ENCODE results near the gene RAI14. TPM values are rescaled to one million over a fixed set of nuclear protein-coding genes. Genes with fewer than 3 reads are reported as not detected.
"Not testable (repeated sequence)": the region's sequence is repeated elsewhere in the genome, so short reads cannot be mapped to it uniquely, and the experiment has no call there.

RAI14 gene
- total and polyA plus RNA-seq, 4 donors, result 19.4 to 214 (median 73.1) TPM

DNA sequence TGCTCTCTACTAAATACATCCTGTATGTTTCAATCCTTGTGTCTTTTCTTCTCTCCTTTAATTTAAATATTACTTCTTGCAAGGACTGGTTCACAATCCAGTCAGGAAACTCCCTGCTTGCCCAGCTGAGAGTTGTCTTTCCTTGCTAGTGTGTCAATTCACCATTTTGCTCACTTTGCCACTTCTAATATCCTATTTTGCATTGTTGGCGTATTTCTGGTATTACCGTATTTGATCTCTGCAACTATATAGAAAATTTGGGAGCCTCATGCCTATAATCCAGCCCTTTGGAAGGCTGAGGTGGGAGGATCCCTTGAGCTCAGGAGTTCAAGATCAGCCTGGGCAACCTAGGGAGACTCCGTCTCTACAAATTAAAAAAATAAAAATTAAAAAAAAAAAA lies 92.3 kb downstream of the RAI14 start:
- no peak for ATAC-seq (ENCODE audit: low FRiP score)

DNA sequence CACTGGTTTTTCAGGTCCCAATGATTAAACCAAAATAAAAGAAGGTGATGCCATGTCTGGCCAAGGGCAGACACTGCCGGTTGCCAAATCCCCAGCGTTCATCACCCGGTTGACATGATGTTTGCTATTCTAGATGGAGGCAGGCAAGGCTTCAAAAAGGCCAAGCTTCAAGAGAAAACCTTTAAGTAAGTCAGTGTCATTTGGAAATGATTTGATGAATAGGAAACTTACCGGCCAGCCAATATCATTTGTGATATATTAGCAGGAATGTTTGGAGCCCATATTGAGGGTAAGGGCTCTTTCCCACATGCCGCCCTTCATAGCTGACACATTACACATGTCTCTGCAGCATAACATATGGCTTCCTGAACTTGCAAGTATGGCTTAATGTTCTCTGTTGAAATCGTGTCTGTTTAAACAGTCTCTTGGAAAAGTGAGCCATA lies 93.3 kb downstream of the RAI14 start:
- intact Hi-C loops (cut with DNase I), result no loop called here
- no peaks in the 10 kb centered on the region for H3K27me3 ChIP-seq (ENCODE audit: control insufficient read depth in 1 of 2, insufficient read depth in 2 of 2, low read length in 1 of 2)
- peaks cover 0 to 3% of the 10 kb centered on the region in 2 donors for H3K4me1 ChIP-seq (ENCODE audit: control insufficient read depth in 1 of 2, insufficient read depth in 2 of 2, low read length in 2 of 2)
- no peaks in the 10 kb centered on the region for H3K36me3 ChIP-seq (ENCODE audit: control insufficient read depth in 1 of 2, insufficient read depth in 2 of 2, low read length in 1 of 2)
- 18% methylated on average over 6 of the region's 6 CpGs for WGBS, 2 donors
- no peaks in the 10 kb centered on the region for H3K9me3 ChIP-seq (ENCODE audit: control insufficient read depth, low read length)
- peak overlapping the region in 1 of 2 donors; percentile 76 for H3K27ac ChIP-seq (ENCODE audit: low read depth in 1 of 2, low read length in 2 of 2)
- DNase-seq (no peak), ATAC-seq (ENCODE audit: low FRiP score) (no peak)
- no peak overlapping the region for H3K4me3 ChIP-seq (ENCODE audit: low read length in 2 of 2)

More for the DNA sequence above, 92.3 kb downstream of the RAI14 start:
- Histone ChIP-seq H3K27me3 (ENCODE audit: control insufficient read depth in 1 of 2, insufficient read depth in 2 of 2, low read length in 1 of 2) (no peaks in the 10 kb centered on the region), H3K4me3 (ENCODE audit: low read length in 2 of 2) (no peak overlapping the region), H3K27ac (ENCODE audit: low read depth in 1 of 2, low read length in 2 of 2) (no peak overlapping the region), H3K4me1 (ENCODE audit: control insufficient read depth in 1 of 2, insufficient read depth in 2 of 2, low read length in 2 of 2) (peaks cover 4 to 5% of the 10 kb centered on the region in 2 donors), H3K36me3 (ENCODE audit: control insufficient read depth in 1 of 2, insufficient read depth in 2 of 2, low read length in 1 of 2) (no peaks in the 10 kb centered on the region), H3K9me3 (ENCODE audit: control insufficient read depth, low read length) (no peaks in the 10 kb centered on the region)
- intact Hi-C loops (cut with DNase I), result no loop called here
- DNase-seq, result no peak
- WGBS, 2 donors, result 88% methylated on average over 3 of the region's 3 CpGs

DNA sequence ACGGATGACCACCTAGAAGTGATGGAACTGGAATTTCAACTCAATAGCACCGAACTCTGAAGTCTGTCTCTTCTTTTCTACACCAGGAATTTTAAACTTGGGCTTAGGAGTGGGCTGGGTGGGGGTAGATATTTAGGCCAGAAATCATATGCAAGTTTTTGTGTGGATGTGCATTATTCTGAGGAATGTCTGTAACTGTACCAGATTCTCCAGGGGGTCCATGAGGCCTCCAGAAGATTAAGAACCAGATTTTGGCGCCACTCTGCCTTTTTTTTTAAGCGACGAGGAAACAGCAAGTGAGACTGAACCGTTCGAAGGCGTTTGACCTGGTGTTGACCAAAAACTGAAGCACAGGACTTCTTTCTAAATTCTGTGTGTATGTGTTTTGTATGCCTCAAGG lies 94.1 kb downstream of the RAI14 start:
- 59 to 68% methylated on average over 8 of the region's 8 CpGs for WGBS, 2 donors
- no peak for ATAC-seq (ENCODE audit: low FRiP score)
- no peak overlapping the region for H3K27ac ChIP-seq (ENCODE audit: low read depth in 1 of 2, low read length in 2 of 2)
- H3K4me3 ChIP-seq (ENCODE audit: low read length in 2 of 2), result no peak overlapping the region
- H3K9me3 ChIP-seq (ENCODE audit: control insufficient read depth, low read length), result no peaks in the 10 kb centered on the region
- peaks cover 0 to 5% of the 10 kb centered on the region in 2 donors for H3K4me1 ChIP-seq (ENCODE audit: control insufficient read depth in 1 of 2, insufficient read depth in 2 of 2, low read length in 2 of 2)
- H3K27me3 ChIP-seq (ENCODE audit: control insufficient read depth in 1 of 2, insufficient read depth in 2 of 2, low read length in 1 of 2), result no peaks in the 10 kb centered on the region
- intact Hi-C loops (cut with DNase I), result no loop called here
- H3K36me3 ChIP-seq (ENCODE audit: control insufficient read depth in 1 of 2, insufficient read depth in 2 of 2, low read length in 1 of 2), result no peaks in the 10 kb centered on the region
- no peak for DNase-seq

DNA sequence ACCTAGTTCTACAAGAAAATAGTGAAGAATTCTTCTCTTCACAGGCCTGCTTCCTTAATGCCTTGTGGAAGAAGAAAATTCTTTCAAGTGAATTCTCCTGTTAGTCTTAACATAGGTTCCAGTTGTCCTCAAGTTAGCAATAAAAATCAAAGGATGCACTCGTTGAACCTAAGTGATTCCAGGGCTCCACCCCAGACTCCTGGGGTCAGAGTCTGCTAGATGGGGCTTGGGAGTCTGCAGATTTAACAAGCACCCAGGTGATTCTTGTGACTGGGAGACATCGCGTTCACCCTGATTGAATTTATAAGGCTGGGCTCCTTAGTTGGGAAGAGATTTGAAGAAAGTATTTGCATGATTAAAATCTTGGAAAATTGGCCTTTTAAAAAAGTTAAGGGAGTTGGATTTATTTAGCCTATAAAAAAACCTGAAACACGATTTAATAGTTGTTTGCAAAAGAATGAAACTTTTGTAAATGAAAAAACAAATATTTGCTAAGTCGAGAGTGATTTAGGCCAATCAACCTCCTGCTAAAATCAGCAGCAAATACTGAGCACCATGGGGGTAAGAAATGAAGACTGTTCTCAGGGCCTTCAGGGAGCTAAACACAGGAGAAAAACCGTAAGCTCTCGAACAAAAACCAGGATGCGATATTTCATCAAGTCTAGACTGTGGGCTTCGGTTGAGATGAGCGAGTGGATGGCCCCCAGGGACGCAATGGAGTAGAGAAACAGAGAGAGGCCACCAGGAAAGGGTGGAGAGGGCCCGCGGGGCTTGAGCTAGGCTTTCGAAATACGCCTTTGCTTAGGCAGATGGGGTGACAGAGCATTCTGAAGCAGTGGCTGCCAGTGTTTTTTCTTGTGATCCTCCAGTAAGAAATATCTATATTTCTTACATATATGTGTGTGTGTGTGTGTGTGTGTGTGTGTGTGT lies 95.9 kb downstream of the RAI14 start:
- no peaks in the 10 kb centered on the region for H3K36me3 ChIP-seq (ENCODE audit: control insufficient read depth in 1 of 2, insufficient read depth in 2 of 2, low read length in 1 of 2)
- H3K9me3 ChIP-seq (ENCODE audit: control insufficient read depth, low read length), result no peaks in the 10 kb centered on the region
- ATAC-seq (ENCODE audit: low FRiP score), result no peak
- H3K27me3 ChIP-seq (ENCODE audit: control insufficient read depth in 1 of 2, insufficient read depth in 2 of 2, low read length in 1 of 2), result no peaks in the 10 kb centered on the region
- intact Hi-C loops (cut with DNase I), result no loop called here
- H3K27ac ChIP-seq (ENCODE audit: low read depth in 1 of 2, low read length in 2 of 2), result no peak overlapping the region
- H3K4me3 ChIP-seq (ENCODE audit: low read length in 2 of 2), result no peak overlapping the region
- 68 to 76% methylated on average over 15 of the region's 15 CpGs for WGBS, 2 donors
- H3K4me1 ChIP-seq (ENCODE audit: control insufficient read depth in 1 of 2, insufficient read depth in 2 of 2, low read length in 2 of 2), result peaks cover 2 to 13% of the 10 kb centered on the region in 2 donors
- DNase-seq, result no peak

DNA sequence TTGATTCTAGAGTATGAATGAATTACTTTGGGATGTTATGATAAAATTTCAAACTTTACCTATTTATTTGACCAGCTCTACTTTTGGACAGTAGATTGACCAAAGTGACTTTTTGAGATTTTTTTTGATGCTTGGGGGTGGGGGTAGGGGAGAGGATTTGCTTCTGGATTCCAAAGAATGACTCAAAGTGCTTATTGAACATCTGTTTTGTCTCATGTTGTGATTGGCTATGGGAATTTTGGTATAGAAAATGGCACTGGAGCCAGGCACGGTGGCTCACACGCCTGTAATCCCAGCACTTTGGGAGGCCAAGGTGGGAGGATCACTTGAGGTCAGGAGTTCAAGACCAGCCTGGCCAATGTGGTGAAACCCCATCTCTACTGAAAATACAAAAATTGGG lies 97.1 kb downstream of the RAI14 start:
- intact Hi-C loops (cut with DNase I); DNase-seq: not testable (repeated sequence)
- 95% methylated on average over 2 of the region's 2 CpGs for WGBS, 2 donors

DNA sequence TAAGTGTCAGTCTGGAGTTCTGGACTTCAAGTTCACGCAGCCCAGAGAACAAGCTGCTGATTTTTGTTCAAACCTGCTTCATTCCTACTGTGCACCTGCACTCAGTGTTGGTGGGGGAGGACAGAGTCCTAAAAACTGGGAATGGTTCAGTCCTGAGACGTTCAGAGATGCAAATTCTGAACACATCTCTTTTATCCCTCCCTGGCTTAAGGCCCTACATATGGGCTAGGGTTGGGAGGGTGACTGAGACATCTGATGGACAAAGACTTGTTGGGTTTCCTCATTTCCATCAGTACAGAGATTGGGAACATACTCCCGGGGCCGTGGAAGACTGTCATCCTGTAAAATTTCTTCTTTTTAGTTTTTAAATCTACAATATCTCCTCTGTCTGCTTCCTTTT lies 99.8 kb downstream of the RAI14 start:
- DNase-seq (no peak), ATAC-seq (ENCODE audit: low FRiP score) (no peak)
- 76 to 78% methylated on average over 4 of the region's 4 CpGs for WGBS, 2 donors
- Histone ChIP-seq H3K27ac (ENCODE audit: low read depth in 1 of 2, low read length in 2 of 2) (peak overlapping the region in 1 of 2 donors; percentile 88), H3K4me3 (ENCODE audit: low read length in 2 of 2) (no peak overlapping the region), H3K36me3 (ENCODE audit: control insufficient read depth in 1 of 2, insufficient read depth in 2 of 2, low read length in 1 of 2) (no peaks in the 10 kb centered on the region), H3K9me3 (ENCODE audit: control insufficient read depth, low read length) (no peaks in the 10 kb centered on the region), H3K4me1 (ENCODE audit: control insufficient read depth in 1 of 2, insufficient read depth in 2 of 2, low read length in 2 of 2) (peaks cover 2 to 10% of the 10 kb centered on the region in 2 donors), H3K27me3 (ENCODE audit: control insufficient read depth in 1 of 2, insufficient read depth in 2 of 2, low read length in 1 of 2) (no peaks in the 10 kb centered on the region)
- intact Hi-C loops (cut with DNase I), result no loop called here

More for the DNA sequence above, 97.1 kb downstream of the RAI14 start:
- H3K36me3 ChIP-seq (ENCODE audit: control insufficient read depth in 1 of 2, insufficient read depth in 2 of 2, low read length in 1 of 2); H3K27me3 ChIP-seq (ENCODE audit: control insufficient read depth in 1 of 2, insufficient read depth in 2 of 2, low read length in 1 of 2); ATAC-seq (ENCODE audit: low FRiP score); H3K27ac ChIP-seq (ENCODE audit: low read depth in 1 of 2, low read length in 2 of 2); H3K4me3 ChIP-seq (ENCODE audit: low read length in 2 of 2); H3K9me3 ChIP-seq (ENCODE audit: control insufficient read depth, low read length): not testable (repeated sequence)
- peaks cover 2 to 10% of the 10 kb centered on the region in 2 donors for H3K4me1 ChIP-seq (ENCODE audit: control insufficient read depth in 1 of 2, insufficient read depth in 2 of 2, low read length in 2 of 2)

DNA sequence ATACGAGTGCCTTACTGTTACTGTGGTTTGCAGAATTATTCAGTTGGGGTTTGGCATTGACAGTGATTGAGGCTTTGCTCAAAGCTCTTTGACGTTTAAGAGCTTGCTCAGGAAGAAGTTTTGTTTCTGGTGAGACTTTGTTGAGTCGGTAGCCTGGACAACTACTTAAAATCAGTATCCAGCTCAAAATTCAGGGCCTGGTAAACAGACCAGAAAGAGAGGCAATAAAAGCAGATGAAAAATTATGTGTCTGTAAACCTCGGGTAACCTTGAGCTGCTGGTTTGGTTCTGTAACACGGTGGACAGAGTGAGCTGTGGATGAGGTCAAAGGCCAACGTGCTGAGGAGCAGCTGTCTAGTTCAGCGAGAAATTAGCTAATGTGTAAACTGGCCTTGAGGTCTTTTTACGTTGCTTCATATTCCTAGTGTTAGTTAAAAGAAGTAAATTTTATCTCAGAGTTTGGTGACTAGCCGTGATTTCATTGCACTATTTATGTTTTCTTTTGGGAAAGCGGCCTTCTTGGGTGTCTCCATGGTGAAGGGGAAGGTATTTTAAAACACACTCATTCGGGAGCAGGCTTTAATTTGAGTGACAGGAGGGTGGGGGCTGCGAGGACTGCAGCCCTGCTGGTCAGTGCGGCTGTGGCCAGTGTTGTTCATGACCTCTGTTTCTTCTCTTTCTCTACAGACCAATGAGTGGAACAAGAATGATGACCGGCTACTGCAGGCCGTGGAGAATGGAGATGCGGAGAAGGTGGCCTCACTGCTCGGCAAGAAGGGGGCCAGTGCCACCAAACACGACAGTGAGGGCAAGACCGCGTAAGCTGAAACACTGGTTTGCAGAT lies 100.9 kb downstream of the RAI14 start:
- Histone ChIP-seq H3K4me1 (ENCODE audit: control insufficient read depth in 1 of 2, insufficient read depth in 2 of 2, low read length in 2 of 2) (peaks cover 2 to 11% of the 10 kb centered on the region in 2 donors), H3K27me3 (ENCODE audit: control insufficient read depth in 1 of 2, insufficient read depth in 2 of 2, low read length in 1 of 2) (no peaks in the 10 kb centered on the region), H3K27ac (ENCODE audit: low read depth in 1 of 2, low read length in 2 of 2) (peak overlapping the region; percentile 19 to 88), H3K9me3 (ENCODE audit: control insufficient read depth, low read length) (no peaks in the 10 kb centered on the region), H3K4me3 (ENCODE audit: low read length in 2 of 2) (no peak overlapping the region), H3K36me3 (ENCODE audit: control insufficient read depth in 1 of 2, insufficient read depth in 2 of 2, low read length in 1 of 2) (no peaks in the 10 kb centered on the region)
- DNase-seq (no peak), ATAC-seq (ENCODE audit: low FRiP score) (peak; percentile 63)
- WGBS, 2 donors, result 30 to 34% methylated on average over 20 of the region's 20 CpGs
- intact Hi-C loops (cut with DNase I), result no loop called here

GRCh38 chr5:34758514-34758913 lies 102.4 kb downstream of the RAI14 start:
- WGBS, 2 donors, result 94 to 96% methylated on average over 3 of the region's 3 CpGs
- Histone ChIP-seq H3K36me3 (ENCODE audit: control insufficient read depth in 1 of 2, insufficient read depth in 2 of 2, low read length in 1 of 2) (peaks cover 0 to under 1% of the 10 kb centered on the region in 2 donors), H3K4me1 (ENCODE audit: control insufficient read depth in 1 of 2, insufficient read depth in 2 of 2, low read length in 2 of 2) (peaks cover 4 to 13% of the 10 kb centered on the region in 2 donors), H3K9me3 (ENCODE audit: control insufficient read depth, low read length) (no peaks in the 10 kb centered on the region), H3K27ac (ENCODE audit: low read depth in 1 of 2, low read length in 2 of 2) (no peak overlapping the region), H3K27me3 (ENCODE audit: control insufficient read depth in 1 of 2, insufficient read depth in 2 of 2, low read length in 1 of 2) (no peaks in the 10 kb centered on the region), H3K4me3 (ENCODE audit: low read length in 2 of 2) (no peak overlapping the region)
- DNase-seq, result no peak
- intact Hi-C loops (cut with DNase I), result no loop called here
- no peak for ATAC-seq (ENCODE audit: low FRiP score)
